GM21360 (cell line): ENCODE data around the gene HOXB1.

Source experiments
- ATAC-seq: cut with Tn5 transposase; IDR thresholded peaks from one replicate; pipeline ENCODE4 v1.9.1; 2021; ENCODE audit warnings: mild to moderate bottlenecking, moderate library complexity; ENCODE audit not compliant: unreplicated experiment

Gene HOXB1

GRCh38 chr17:48567646-48568354 lies 37.0 kb upstream of the HOXB1 start:
- ATAC-seq, result no peak

- ATAC-seq, result no peak
Observed at GRCh38 chr17:48567209-48567608, 36.4 kb upstream of the HOXB1 start.

GRCh38 chr17:48566717-48567116 lies 35.9 kb upstream of the HOXB1 start:
- no peak for ATAC-seq

GRCh38 chr17:48565925-48566710 lies 35.3 kb upstream of the HOXB1 start:
- no peak for ATAC-seq

GRCh38 chr17:48565022-48565554 lies 34.3 kb upstream of the HOXB1 start:
- no peak for ATAC-seq

- ATAC-seq, result no peak
Observed at GRCh38 chr17:48564188-48565021, 33.6 kb upstream of the HOXB1 start.

- ATAC-seq, result no peak
Observed at GRCh38 chr17:48563867-48564187, 33.0 kb upstream of the HOXB1 start.

GRCh38 chr17:48563385-48563838 lies 32.6 kb upstream of the HOXB1 start:
- ATAC-seq, result no peak

- ATAC-seq, result no peak
Observed at GRCh38 chr17:48562934-48563333, 32.1 kb upstream of the HOXB1 start.

GRCh38 chr17:48561884-48562810 lies 31.3 kb upstream of the HOXB1 start:
- ATAC-seq, result no peak

GRCh38 chr17:48559840-48560817 lies 29.3 kb upstream of the HOXB1 start:
- ATAC-seq, result no peak

- ATAC-seq, result no peak
Observed at GRCh38 chr17:48559122-48559839, 28.5 kb upstream of the HOXB1 start.

- ATAC-seq, result no peak
Observed at GRCh38 chr17:48558831-48559121, 28.0 kb upstream of the HOXB1 start.

- ATAC-seq, result no peak
Observed at GRCh38 chr17:48558057-48558830, 27.4 kb upstream of the HOXB1 start.

- ATAC-seq, result no peak
Observed at GRCh38 chr17:48556576-48557401, 26.0 kb upstream of the HOXB1 start.

- ATAC-seq, result no peak
Observed at GRCh38 chr17:48556229-48556575, 25.4 kb upstream of the HOXB1 start.
